K562 (cell line): ENCODE data around the gene TRPV6. TPM values are rescaled to one million over a fixed set of nuclear protein-coding genes. Genes with fewer than 3 reads are reported as not detected.

Source experiments
- ATAC-seq: fragments of 200-7000 bp; cut with Tn5 transposase; 3 replicates; pipeline ENCODE4 v1.9.1; 2020; ENCODE audit warnings: moderate library complexity
- BruUV-seq: library from RNA; stranded (reverse); fragments of 400-500 nt; replicated peaks from 2 replicates; lab custom pipeline; 2021; lab: Mats Ljungman, UMichigan
- CTCF ChIA-PET: fragments of 300-600 bp; formaldehyde crosslinking; extraction: SDS; loops from one replicate; lab custom pipeline; 2021; ENCODE audit warnings: low intra/inter-chr PET ratio; lab: Yijun Ruan, JAX
- POLR2A ChIA-PET: fragments of 300-600, 350-650 bp; sonication (Branson Sonifier 250); formaldehyde crosslinking; extraction: SDS; loops from one replicate; lab custom pipeline; 2021; ENCODE audit warnings: antibody characterized with exemption, inconsistent platforms; lab: Yijun Ruan, JAX
- DNase-seq, 4 experiments: peaks; one replicate each; pipeline versions ENCODE4 v3.0.0 to v3.0.0-alpha.2; 2011 to 2018; ENCODE audit warnings: low spot score in 3 of 4, mixed read lengths in 3 of 4; ENCODE audit errors: extremely low read depth in 1 of 4
- FAIRE-seq: peaks from 2 replicates; lab custom pipeline; 2011; peaks lifted over from hg19 to GRCh38; lab: Jason Lieb, UNC
- H2AFZ ChIP-seq: 2 replicates; pipeline ENCODE4 v1.6.0; 2011; ENCODE audit warnings: low read depth, low read length, control low read depth, inconsistent platforms
- H3K27ac ChIP-seq: fragments of 200-600 bp; 3 replicates; pipeline ENCODE4 v1.8.0; 2011; ENCODE audit warnings: low read depth, mild to moderate bottlenecking, control low read depth, inconsistent platforms, low read length, moderate library complexity, mixed read lengths; ENCODE audit errors: extremely low read depth
- H3K27me3 ChIP-seq, 2 experiments: fragments of 300-600 bp in 1 of 2; 2 replicates in 1 of 2; 3 replicates in 1 of 2; pipeline versions ENCODE4 v1.6.0 to v1.8.0; 2011; ENCODE audit warnings: inconsistent platforms in 2 of 2, low read length in 2 of 2, mild to moderate bottlenecking in 1 of 2, mixed read lengths in 1 of 2, moderate library complexity in 1 of 2; ENCODE audit not compliant: control insufficient read depth in 2 of 2, insufficient read depth in 2 of 2
- H3K36me3 ChIP-seq: fragments of 300-600 bp; 3 replicates; pipeline ENCODE4 v1.8.0; 2011; ENCODE audit warnings: mild to moderate bottlenecking, low read length, inconsistent platforms; ENCODE audit not compliant: control insufficient read depth, insufficient read depth
- H3K4me1 ChIP-seq, 2 experiments: fragments of 200-600 bp in 1 of 2; replicated peaks in 1 of 2; 2 replicates in 1 of 2; 3 replicates in 1 of 2; pipeline versions ENCODE4 v1.5.1 to v1.8.0; 2011; ENCODE audit warnings: inconsistent platforms in 2 of 2, low read length in 2 of 2, mild to moderate bottlenecking in 1 of 2, mixed read lengths in 1 of 2, moderate library complexity in 1 of 2; ENCODE audit not compliant: control insufficient read depth in 2 of 2, insufficient read depth in 2 of 2
- H3K4me2 ChIP-seq: 2 replicates; pipeline ENCODE4 v1.6.1; 2011; ENCODE audit warnings: low read length, control low read depth, inconsistent platforms, mixed read lengths; ENCODE audit not compliant: insufficient read depth
- H3K4me3 ChIP-seq: fragments of 200-600 bp; sonication (generic), shearing (Covaris generic); 2 replicates; pipeline ENCODE4 v1.5.1; 2016; ENCODE audit warnings: control low read depth, inconsistent platforms
- H3K79me2 ChIP-seq: fragments of 200-600 bp; 3 replicates; pipeline ENCODE4 v1.8.0; 2011; ENCODE audit warnings: low read length, inconsistent platforms; ENCODE audit not compliant: control insufficient read depth, insufficient read depth
- H3K9ac ChIP-seq, 2 experiments: 2 replicates each; pipeline versions ENCODE4 v1.6.0 to v1.6.1; 2011; ENCODE audit warnings: low read depth in 2 of 2, low read length in 2 of 2, control low read depth in 1 of 2, inconsistent platforms in 1 of 2, mild to moderate bottlenecking in 1 of 2, mixed read lengths in 1 of 2; ENCODE audit not compliant: insufficient read depth in 1 of 2
- H3K9me1 ChIP-seq: one replicate; pipeline ENCODE4 v1.6.0; 2011; ENCODE audit warnings: inconsistent platforms, mild to moderate bottlenecking, low read length, moderate library complexity; ENCODE audit not compliant: control insufficient read depth, insufficient read depth
- H3K9me3 ChIP-seq: replicated peaks from 2 replicates; pipeline ENCODE4 v1.5.1; 2011; ENCODE audit warnings: low read depth, low read length, inconsistent platforms; ENCODE audit not compliant: control insufficient read depth, insufficient read depth
- H4K20me1 ChIP-seq: replicated peaks from 2 replicates; pipeline ENCODE4 v1.6.1; 2011; ENCODE audit warnings: low read length, inconsistent platforms, mixed read lengths; ENCODE audit not compliant: control insufficient read depth, insufficient read depth
- CBX8 ChIP-seq: fragments of 200-600 bp; sonication (generic); IDR thresholded peaks from 2 replicates; pipeline ENCODE4 v1.6.1; 2012; ENCODE audit warnings: borderline replicate concordance, mixed run types, low read depth, mild to moderate bottlenecking, moderate library complexity, mixed read lengths, low read length, control low read depth, inconsistent platforms; ENCODE audit not compliant: poor library complexity, severe bottlenecking; ENCODE audit errors: extremely low read depth
- EHMT2 ChIP-seq: fragments of 450-650 bp; IDR thresholded peaks from 2 replicates; pipeline ENCODE4 v1.6.1; 2018; ENCODE audit warnings: antibody characterized with exemption
- ESRRB ChIP-seq: fragments of 250-450 bp; sonication (Bioruptor Pico); IDR thresholded peaks from 2 replicates; pipeline ENCODE4 v1.5.0; 2020; ENCODE audit warnings: mild to moderate bottlenecking, moderate library complexity, borderline replicate concordance
- GTF2A2 ChIP-seq: IDR thresholded peaks from 2 replicates; pipeline ENCODE4 v1.6.1; 2016; ENCODE audit warnings: mild to moderate bottlenecking, missing genetic modification characterization, missing compliant biosample characterization
- HIVEP1 ChIP-seq: fragments of 250-450 bp; sonication (Bioruptor Pico); IDR thresholded peaks from 2 replicates; pipeline ENCODE4 v1.4.0; 2020; ENCODE audit warnings: mild to moderate bottlenecking
- HOMEZ ChIP-seq: fragments of 250-450 bp; sonication (Bioruptor Pico); IDR thresholded peaks from 2 replicates; pipeline ENCODE4 v1.4.0; 2020; ENCODE audit warnings: mild to moderate bottlenecking, moderate library complexity
- LARP7 ChIP-seq: fragments of 450-650 bp; IDR thresholded peaks from 2 replicates; pipeline ENCODE4 v1.6.1; 2016
- NFRKB ChIP-seq: fragments of 450-650 bp; IDR thresholded peaks from 2 replicates; pipeline ENCODE4 v1.6.1; 2016; ENCODE audit warnings: low read depth
- PRDM10 ChIP-seq: fragments of 450-650 bp; IDR thresholded peaks from 2 replicates; pipeline ENCODE4 v1.6.1; 2018; ENCODE audit not compliant: partially characterized antibody
- PRPF4 ChIP-seq: fragments of 200-400 bp; formaldehyde crosslinking; IDR thresholded peaks from one replicate; pipeline ENCODE4 v1.6.1; 2017; ENCODE audit warnings: low read length, low read depth, mild to moderate bottlenecking; ENCODE audit not compliant: insufficient read depth, poor library complexity, severe bottlenecking
- SIRT6 ChIP-seq: IDR thresholded peaks from one replicate; pipeline ENCODE4 v1.6.1; 2012; ENCODE audit warnings: low read depth, mild to moderate bottlenecking, control low read depth, inconsistent platforms, low read length, moderate library complexity
- SPI1 ChIP-seq: IDR thresholded peaks from 2 replicates; pipeline ENCODE4 v1.6.1; 2011; ENCODE audit warnings: low read depth, low read length, control low read depth, borderline replicate concordance
- TBP ChIP-seq: optimal IDR thresholded peaks from 2 replicates; pipeline ENCODE3; 2011; ENCODE audit warnings: low read depth, low read length, improper control_type of control experiment
- ZNF77 ChIP-seq: fragments of 250-450 bp; sonication (Bioruptor Pico); IDR thresholded peaks from 2 replicates; pipeline ENCODE4 v1.5.0; 2020
- WGBS: fragments of 100-300 bp; shearing (Covaris generic); methylation state at CpG from one replicate; pipeline ENCODE4 v1.1.6; 2016; ENCODE audit warnings: low coverage, mixed read lengths; ENCODE audit not compliant: insufficient coverage; ENCODE audit errors: missing lambda C conversion rate; 5-methylcytosine and 5-hydroxymethylcytosine counted together
- in situ Hi-C: fragments of 300-500 bp; cut with MboI; formaldehyde crosslinking; loops from 4 replicates; pipeline ENCODE4 v1.15.0; 2018; ENCODE audit warnings: inconsistent platforms, mixed read lengths
- intact Hi-C: fragments of 100-400 bp; cut with micrococcal nuclease; formaldehyde crosslinking; loops from 2 replicates; pipeline ENCODE4 v1.14.2; 2022
- polyA plus RNA-seq, 8 experiments: library from polyadenylated mRNA; depleted of rRNA in 4 of 8; stranded (reverse) in 5 of 8; unstranded in 3 of 8; fragments of >200 nt; fragmentation: Nextera tagmentation in 2 of 8; fragmentation: Illumina TruSeq in 1 of 8; extraction: Ambion mirVana in 2 of 8; extraction: Trizol in 1 of 8; gene quantifications; 2 replicates each; pipeline versions ENCODE4 v1.2.1 to v1.2.3, GENCODE V29; 2011 to 2014; ENCODE audit warnings: inconsistent platforms in 1 of 8, missing spikeins in 1 of 8
- total RNA-seq, 7 experiments: library from RNA; depleted of rRNA in 6 of 7; stranded (reverse); fragments of >200 nt in 6 of 7; fragmentation: Illumina TruSeq in 2 of 7; extraction: Trizol in 2 of 7; gene quantifications; 2 replicates each; pipeline versions ENCODE4 v1.2.1 to v1.2.3, GENCODE V29; 2011 to 2021; ENCODE audit warnings: low replicate concordance in 1 of 7
- TF ChIP-seq, protein P1 (sequence below): sonication (generic); formaldehyde crosslinking; IDR thresholded peaks from 2 replicates; pipeline ENCODE4 v1.8.1; 2022; ENCODE audit warnings: missing genetic modification reagents
- TF ChIP-seq, protein P2 (sequence below): fragments of 200-800 bp; sonication (Bioruptor generic); IDR thresholded peaks from 2 replicates; pipeline ENCODE4 v1.6.1; 2017; ENCODE audit warnings: missing genetic modification characterization, missing compliant biosample characterization

The TRPV6 gene
- total and polyA plus RNA-seq, 9 of the 15 experiments (the other 6 are each of a cell fraction or from before 2014, with no cell fraction given) = 0.04 to 0.36 (median 0.11) TPM

GRCh38 chr7:142915315-142915714 lies 29.8 kb upstream of the TRPV6 start:
- CTCF ChIA-PET = no interaction called here
- peak; percentile 35; the same call in 1 of the 3 replicates for ATAC-seq
- Histone ChIP-seq H3K79me2 (no peaks in the 10 kb centered on the region), H3K27ac (no peak overlapping the region), H3K9me1 (no peaks in the 10 kb centered on the region), H4K20me1 (no peaks in the 10 kb centered on the region), H3K4me3 (no peak overlapping the region), H3K36me3 (no peaks in the 10 kb centered on the region), H2AFZ (no peak overlapping the region), H3K9ac (no peak overlapping the region), H3K4me1 (no peaks in the 10 kb centered on the region), H3K4me2 (no peak overlapping the region), H3K9me3 (no peaks in the 10 kb centered on the region), H3K27me3 (peaks cover 8 to 48% of the 10 kb centered on the region in 2 experiments; a peak in 4 of 5 replicates)
- DNase-seq = no peak
- BruUV-seq = no TSS peak
- in situ Hi-C loops = no loop called here
- intact Hi-C loops = no loop called here
- under 1% methylated on average over 8 of the region's 8 CpGs for WGBS
- POLR2A ChIA-PET = interaction anchor here (0.8 kb wide), 1 partner anchor 13 kb away, joined by 3 read pairs; no protein-coding TSS in a partner anchor
- FAIRE-seq = no peak
- TF ChIP-seq SPI1 = no peak
- no peak for TF ChIP-seq LARP7
- no peak for TF ChIP-seq HOMEZ (CRISPR knock-in tag)
- TF ChIP-seq TBP = no peak
- no peak for TF ChIP-seq EHMT2
- TF ChIP-seq, protein P1, sequence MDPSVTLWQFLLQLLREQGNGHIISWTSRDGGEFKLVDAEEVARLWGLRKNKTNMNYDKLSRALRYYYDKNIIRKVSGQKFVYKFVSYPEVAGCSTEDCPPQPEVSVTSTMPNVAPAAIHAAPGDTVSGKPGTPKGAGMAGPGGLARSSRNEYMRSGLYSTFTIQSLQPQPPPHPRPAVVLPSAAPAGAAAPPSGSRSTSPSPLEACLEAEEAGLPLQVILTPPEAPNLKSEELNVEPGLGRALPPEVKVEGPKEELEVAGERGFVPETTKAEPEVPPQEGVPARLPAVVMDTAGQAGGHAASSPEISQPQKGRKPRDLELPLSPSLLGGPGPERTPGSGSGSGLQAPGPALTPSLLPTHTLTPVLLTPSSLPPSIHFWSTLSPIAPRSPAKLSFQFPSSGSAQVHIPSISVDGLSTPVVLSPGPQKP (CRISPR knock-in tag) = no peak
- TF ChIP-seq ZNF77 (CRISPR knock-in tag) = no peak
- TF ChIP-seq PRPF4 = no peak
- no peak for TF ChIP-seq NFRKB
- no peak for TF ChIP-seq SIRT6
- TF ChIP-seq CBX8 = no peak
- TF ChIP-seq, protein P2, sequence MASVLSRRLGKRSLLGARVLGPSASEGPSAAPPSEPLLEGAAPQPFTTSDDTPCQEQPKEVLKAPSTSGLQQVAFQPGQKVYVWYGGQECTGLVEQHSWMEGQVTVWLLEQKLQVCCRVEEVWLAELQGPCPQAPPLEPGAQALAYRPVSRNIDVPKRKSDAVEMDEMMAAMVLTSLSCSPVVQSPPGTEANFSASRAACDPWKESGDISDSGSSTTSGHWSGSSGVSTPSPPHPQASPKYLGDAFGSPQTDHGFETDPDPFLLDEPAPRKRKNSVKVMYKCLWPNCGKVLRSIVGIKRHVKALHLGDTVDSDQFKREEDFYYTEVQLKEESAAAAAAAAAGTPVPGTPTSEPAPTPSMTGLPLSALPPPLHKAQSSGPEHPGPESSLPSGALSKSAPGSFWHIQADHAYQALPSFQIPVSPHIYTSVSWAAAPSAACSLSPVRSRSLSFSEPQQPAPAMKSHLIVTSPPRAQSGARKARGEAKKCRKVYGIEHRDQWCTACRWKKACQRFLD (CRISPR knock-in tag) = no peak
- TF ChIP-seq HIVEP1 (CRISPR knock-in tag) = no peak
- TF ChIP-seq PRDM10 = no peak
- no peak for TF ChIP-seq ESRRB (CRISPR knock-in tag)
- no peak for TF ChIP-seq GTF2A2 (tag)
